ENCODE data around the gene GGCX. TPM values are rescaled to one million over a fixed set of nuclear protein-coding genes. Genes with fewer than 3 reads are reported as not detected.

The GGCX gene
- total and polyA plus RNA-seq, 2 of the 13 experiments (the other 11 are each of a cell fraction or from before 2014, with no cell fraction given), result 72.5 to 103 TPM

- peak; percentile 97 for FAIRE-seq
- Histone ChIP-seq H2AFZ (ENCODE audit: low read length) (no peak overlapping the region), H3K36me3 (replicated peaks in 1 of 2; ENCODE audit: control insufficient read depth in 1 of 2, insufficient read depth in 2 of 2, low read length in 2 of 2) (peaks cover 0 to 7% of the 10 kb centered on the region in 2 experiments; a peak in 4 of 5 replicates), H3K79me2 (ENCODE audit: insufficient read depth, low read length) (no peaks in the 10 kb centered on the region), H3K4me2 (ENCODE audit: low read depth, low read length) (peak overlapping the region; percentile 100), H3K27me3 (ENCODE audit: control insufficient read depth in 1 of 2, insufficient read depth in 2 of 2, low read length in 2 of 2) (no peaks in the 10 kb centered on the region), H3K4me1 (ENCODE audit: insufficient read depth, low read length) (peaks cover 80% of the 10 kb centered on the region), H3K4me3 (replicated peaks in 1 of 3; ENCODE audit: insufficient read depth in 1 of 3, low read depth in 2 of 3, low read length in 3 of 3) (peak overlapping the region; percentile 64 to 83 (median 65)), H3K9ac (ENCODE audit: insufficient read depth, low read depth, low read length) (peak overlapping the region; percentile 96), H3K27ac (ENCODE audit: extremely low read length, insufficient read depth, low read length) (peak overlapping the region; percentile 99), H4K20me1 (ENCODE audit: insufficient read depth, low read length) (no peaks in the 10 kb centered on the region), H3K9me3 (ENCODE audit: low read length) (no peaks in the 10 kb centered on the region)
- ChIA-PET POLR2A (interaction anchor here (0.6 to 22.7 kb wide), 17 partner anchors 8 to 259 kb away, joined by 3 to 795 read pairs (median 4); partner anchors contain the start of genes C2orf68, GGCX, MAT2A and RNF181), CTCF (ENCODE audit: low intra/inter-chr PET ratio, low total read pairs) (no interaction called here)
- peak; percentile 96 for DNase-seq (ENCODE audit: low spot score)
- peak; percentile 88 for ATAC-seq
- WGBS (ENCODE audit: low lambda C conversion rate), result 15% methylated on average over 9 of the region's 9 CpGs
- intact Hi-C loops (cut with micrococcal nuclease; ENCODE audit: unreplicated experiment) (loop anchor here (1.0 to 2.0 kb wide), 5 partner anchors 8 to 32 kb away; partner anchors contain the start of genes RNF181, TMEM150A, USP39 and VAMP8), in situ Hi-C loops (cut with HindIII; ENCODE audit: extremely low pct_ligation_motif_present, low pct_unique_long_range_greater_than_20kb) (no loop called here)
- BruUV-seq (replicated peaks), result TSS peak; percentile 82
- 0 out of 2 replicates have a peak, but pooled peaks have one; percentile 14 for TF ChIP-seq ZNF547 (CRISPR knock-in tag; IDR thresholded peaks at IDR 0.05)
- TF ChIP-seq KDM6A (CRISPR knock-in tag; IDR thresholded peaks at IDR 0.05; ENCODE audit: low read depth), result 0 out of 2 replicates have a peak, but pooled peaks have one; percentile 68
- TF ChIP-seq ZMAT3 (CRISPR knock-in tag; conservative IDR thresholded peaks at IDR 0.05), result peak; percentile 57; the same call in 1 of the 2 replicates
- TF ChIP-seq ZNF510 (CRISPR knock-in tag; IDR thresholded peaks at IDR 0.05; ENCODE audit: low read depth), result peak; percentile 93; the same call in 1 of the 2 replicates
- TF ChIP-seq ZNF746 (CRISPR knock-in tag; IDR thresholded peaks at IDR 0.05), result peak; percentile 76
- TF ChIP-seq ZNF230 (CRISPR knock-in tag; IDR thresholded peaks at IDR 0.05), result peak; percentile 36; the same call in 1 of the 2 replicates
- TF ChIP-seq RFXANK (CRISPR knock-in tag; IDR thresholded peaks at IDR 0.05), result peak; percentile 78; the same call in 1 of the 2 replicates
- TF ChIP-seq FOSL2 (CRISPR knock-in tag; IDR thresholded peaks at IDR 0.05), result peak; percentile 99
- peak; percentile 72 for TF ChIP-seq TBL1XR1 (IDR thresholded peaks at IDR 0.05; ENCODE audit: borderline replicate concordance, low read length, partially characterized antibody)
- peak; percentile 64 for TF ChIP-seq ZNF543 (CRISPR knock-in tag; IDR thresholded peaks at IDR 0.05)
- peak; percentile 96 for TF ChIP-seq TGIF2 (CRISPR knock-in tag; IDR thresholded peaks at IDR 0.05)
- no peak for TF ChIP-seq ZNF142 (CRISPR knock-in tag; IDR thresholded peaks at IDR 0.05)
- peak; percentile 72; the same call in 1 of the 2 replicates for TF ChIP-seq DMAP1 (CRISPR knock-in tag; IDR thresholded peaks at IDR 0.05)
- TF ChIP-seq NFIC (IDR thresholded peaks at IDR 0.05; ENCODE audit: low read length), result 0 out of 2 replicates have a peak, but pooled peaks have one; percentile 68
- no peak; the same call in 1 of the 2 replicates for TF ChIP-seq ZNF839 (CRISPR knock-in tag; IDR thresholded peaks at IDR 0.05; ENCODE audit: borderline replicate concordance)
- TF ChIP-seq ZNF549 (CRISPR knock-in tag; IDR thresholded peaks at IDR 0.05), result no peak
- TF ChIP-seq KDM4B (CRISPR knock-in tag; IDR thresholded peaks at IDR 0.05), result peak; percentile 35; the same call in 1 of the 2 replicates
- TF ChIP-seq EHMT2 (IDR thresholded peaks at IDR 0.05; ENCODE audit: borderline replicate concordance, low read depth, low read length), result peak; percentile 31; the same call in 1 of the 2 replicates
Observed at GRCh38 chr2:85584857-85585780, 23.8 kb upstream of the GGCX start.

All from HepG2 (cell line).